Measurements from ENCODE around the gene AKNA. TPM values are rescaled to one million over a fixed set of nuclear protein-coding genes. Genes with fewer than 3 reads are reported as not detected.

Gene AKNA
- polyA plus RNA-seq, 1 of the 3 experiments (the other 2 are of a cell fraction), result 0.84 TPM

DNA sequence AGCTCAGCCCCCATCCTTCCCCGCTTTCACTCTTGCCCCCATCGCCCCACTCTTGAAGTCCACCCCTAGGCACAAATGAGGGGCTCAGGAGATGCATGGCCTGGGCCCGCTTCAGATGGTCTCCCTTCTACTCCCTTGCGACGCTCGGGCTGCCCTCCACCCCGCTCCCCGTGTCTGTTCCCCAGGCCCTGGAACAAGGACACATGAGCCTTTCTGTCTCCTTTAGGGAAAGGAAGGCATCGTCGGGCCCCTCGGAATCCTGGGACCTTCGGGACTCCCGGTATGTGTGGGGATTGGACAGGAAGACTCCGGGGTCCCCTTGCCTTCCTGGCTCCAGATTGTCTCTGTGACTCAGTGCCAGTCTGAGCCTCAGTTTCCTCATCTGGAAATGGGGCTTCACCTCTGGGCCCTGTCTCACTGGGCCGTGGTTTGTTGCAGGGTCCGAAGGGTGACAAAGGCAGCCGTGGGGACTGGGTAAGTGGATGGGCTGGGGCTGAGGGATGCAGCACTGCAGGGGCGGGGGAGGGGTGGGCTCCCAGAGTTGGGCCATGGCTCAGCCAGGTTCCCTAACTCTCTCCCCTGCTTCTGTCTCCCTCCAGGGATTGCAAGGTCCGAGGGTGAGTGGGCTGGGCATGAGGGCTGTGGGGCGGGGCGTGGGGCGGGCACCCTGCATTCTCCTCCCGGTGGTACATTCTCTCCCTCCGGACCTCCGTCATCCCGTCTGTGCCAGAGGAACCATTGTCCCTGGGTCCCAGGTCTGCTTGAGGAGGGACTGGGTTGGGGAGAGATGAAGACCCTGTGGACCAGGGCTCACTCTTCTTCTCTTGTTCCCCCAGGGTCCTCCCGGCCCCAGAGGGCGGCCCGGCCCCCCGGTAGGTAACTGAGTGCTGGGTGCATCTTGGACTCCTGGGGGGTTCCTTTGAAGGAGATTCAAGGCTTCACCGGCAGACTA lies 86.7 kb downstream of the AKNA start:
- Histone ChIP-seq H3K27me3 (ENCODE audit: insufficient read depth) (no peaks in the 10 kb centered on the region), H3K4me1 (ENCODE audit: control insufficient read depth in 1 of 2, insufficient read depth in 2 of 2, low read depth in 1 of 2, low read length in 1 of 2) (peaks cover 0 to 5% of the 10 kb centered on the region in 2 experiments; a peak in 1 of 4 replicates), H3F3A (replicated peaks; ENCODE audit: insufficient read depth) (peaks cover 9% of the 10 kb centered on the region), H3K4me3 (ENCODE audit: low read depth in 2 of 2, low read length in 1 of 2) (no peak overlapping the region), H3K27ac (ENCODE audit: low read depth in 2 of 2, low read length in 1 of 2) (no peak overlapping the region), H3K9ac (no peak overlapping the region), H3K9me2 (no peaks in the 10 kb centered on the region), H3K9me3 (no peaks in the 10 kb centered on the region), H2AFZ (ENCODE audit: low read depth) (no peak overlapping the region), H3K36me3 (replicated peaks in 1 of 2; ENCODE audit: control insufficient read depth in 1 of 2, insufficient read depth in 2 of 2, low read length in 1 of 2) (peaks cover 0 to 30% of the 10 kb centered on the region in 2 experiments), H3K4me2 (no peak overlapping the region), H4K20me1 (ENCODE audit: insufficient read depth) (no peaks in the 10 kb centered on the region), H3K79me2 (ENCODE audit: insufficient read depth) (no peaks in the 10 kb centered on the region)
- ChIA-PET POLR2A (no interaction called here), CTCF (interaction anchor here (1.0 to 17.8 kb wide), 5 partner anchors 10 to 218 kb away, joined by 3 to 269 read pairs (median 22); no protein-coding TSS in a partner anchor)
- whole genome bisulfite sequencing (ENCODE audit: low lambda C conversion rate), result 95% methylated on average over 17 of the region's 31 CpGs
- no peak for DNase-seq
- TF ChIP-seq USF1 (IDR thresholded peaks at IDR 0.05; ENCODE audit: borderline replicate concordance, low read depth), result no peak
- TF ChIP-seq EZH2phosphoT487 (IDR thresholded peaks at IDR 0.05; ENCODE audit: borderline replicate concordance, low read depth), result no peak
- no peak for TF ChIP-seq CHD2 (IDR thresholded peaks at IDR 0.05; ENCODE audit: low read length, partially characterized antibody)
- no peak for TF ChIP-seq FOXJ3 (CRISPR knock-in tag; IDR thresholded peaks at IDR 0.05)

DNA sequence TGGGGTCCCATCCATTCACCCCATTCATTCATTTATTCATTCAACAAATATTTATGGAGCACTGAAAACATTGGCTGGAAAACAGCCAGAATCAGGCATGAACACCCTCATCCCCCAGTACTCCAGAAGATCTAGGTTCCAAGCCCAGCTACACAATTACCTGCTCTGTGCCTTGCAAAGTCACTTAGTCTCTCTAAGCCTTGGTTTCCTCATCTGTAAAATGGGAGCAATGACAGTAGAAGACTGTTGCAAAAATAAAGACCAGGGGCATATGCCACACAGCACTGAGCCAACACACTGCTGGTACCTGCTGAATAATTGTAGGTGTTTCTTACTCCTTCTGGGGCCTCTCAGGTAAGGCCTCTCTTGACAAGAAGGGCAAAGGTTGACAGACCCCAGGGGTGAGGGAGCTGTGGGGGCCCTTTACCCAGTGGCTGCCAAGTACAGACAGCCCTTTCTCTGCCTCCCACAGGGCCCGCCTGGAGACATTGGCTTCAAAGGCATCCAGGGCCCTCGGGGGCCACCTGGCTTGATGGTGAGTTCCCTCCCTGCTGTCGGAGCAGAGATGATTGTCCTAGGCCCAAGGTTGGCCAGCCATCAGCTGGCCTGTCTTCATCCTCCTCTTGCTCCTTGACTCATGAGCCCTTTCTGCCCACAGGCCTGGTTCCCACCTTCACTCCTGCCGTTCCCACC lies 87.5 kb downstream of the AKNA start:
- Histone ChIP-seq H3K4me1 (ENCODE audit: control insufficient read depth in 1 of 2, insufficient read depth in 2 of 2, low read depth in 1 of 2, low read length in 1 of 2) (peaks cover 0 to under 1% of the 10 kb centered on the region in 2 experiments; a peak in 1 of 4 replicates), H3K79me2 (ENCODE audit: insufficient read depth) (no peaks in the 10 kb centered on the region), H3K9me3 (no peaks in the 10 kb centered on the region), H3K27me3 (ENCODE audit: insufficient read depth) (no peaks in the 10 kb centered on the region), H3K9ac (no peak overlapping the region), H3F3A (replicated peaks; ENCODE audit: insufficient read depth) (peaks cover 9% of the 10 kb centered on the region), H3K4me2 (no peak overlapping the region), H3K36me3 (replicated peaks in 1 of 2; ENCODE audit: control insufficient read depth in 1 of 2, insufficient read depth in 2 of 2, low read length in 1 of 2) (peaks cover 0 to 38% of the 10 kb centered on the region in 2 experiments), H2AFZ (ENCODE audit: low read depth) (no peak overlapping the region), H3K9me2 (no peaks in the 10 kb centered on the region), H3K27ac (ENCODE audit: low read depth in 2 of 2, low read length in 1 of 2) (no peak overlapping the region), H4K20me1 (ENCODE audit: insufficient read depth) (no peaks in the 10 kb centered on the region), H3K4me3 (ENCODE audit: low read depth in 2 of 2, low read length in 1 of 2) (no peak overlapping the region)
- CTCF ChIA-PET, result interaction anchor here (0.6 to 17.8 kb wide), 8 partner anchors 9 to 563 kb away, joined by 3 to 269 read pairs (median 3); no protein-coding TSS in a partner anchor
- no peak for DNase-seq
- WGBS (ENCODE audit: low lambda C conversion rate), result 100% methylated on average over 1 of the region's 4 CpGs
- POLR2A ChIA-PET, result no interaction called here
- TF ChIP-seq MAX (IDR thresholded peaks at IDR 0.05; ENCODE audit: low read depth) (no peak), TAF1 (IDR thresholded peaks at IDR 0.05; ENCODE audit: borderline replicate concordance, low read depth, low read length) (no peak), TCF12 (IDR thresholded peaks at IDR 0.05) (no peak), YY1 (IDR thresholded peaks at IDR 0.05; ENCODE audit: low read depth) (no peak), FOSL2 (IDR thresholded peaks at IDR 0.05; ENCODE audit: borderline replicate concordance, low read depth) (no peak), ELF1 (IDR thresholded peaks at IDR 0.05) (no peak), EZH2phosphoT487 (IDR thresholded peaks at IDR 0.05; ENCODE audit: borderline replicate concordance, low read depth) (no peak), USF1 (IDR thresholded peaks at IDR 0.05; ENCODE audit: borderline replicate concordance, low read depth) (no peak), GABPA (IDR thresholded peaks at IDR 0.05; ENCODE audit: low read depth) (no peak), RCOR1 (IDR thresholded peaks at IDR 0.05; ENCODE audit: low read length) (no peak), NRF1 (IDR thresholded peaks at IDR 0.05; ENCODE audit: low read depth, low read length) (no peak), RXRA (IDR thresholded peaks at IDR 0.05; ENCODE audit: borderline replicate concordance, low read depth) (no peak), MEF2A (IDR thresholded peaks at IDR 0.05; ENCODE audit: borderline replicate concordance, low read depth) (no peak), FOXJ3 (CRISPR knock-in tag; IDR thresholded peaks at IDR 0.05) (no peak), TEAD4 (IDR thresholded peaks at IDR 0.05; ENCODE audit: borderline replicate concordance, insufficient read depth) (no peak), IRF3 (IDR thresholded peaks at IDR 0.05; ENCODE audit: low read depth, low read length) (no peak), CTCF (IDR thresholded peaks at IDR 0.05) (no peak), JUND (IDR thresholded peaks at IDR 0.05) (no peak)
